ENCODE results near the gene BAHCC1.
A peak's percentile ranks its signal among the peaks of the same experiment; 100 is the strongest.

Gene BAHCC1

DNA sequence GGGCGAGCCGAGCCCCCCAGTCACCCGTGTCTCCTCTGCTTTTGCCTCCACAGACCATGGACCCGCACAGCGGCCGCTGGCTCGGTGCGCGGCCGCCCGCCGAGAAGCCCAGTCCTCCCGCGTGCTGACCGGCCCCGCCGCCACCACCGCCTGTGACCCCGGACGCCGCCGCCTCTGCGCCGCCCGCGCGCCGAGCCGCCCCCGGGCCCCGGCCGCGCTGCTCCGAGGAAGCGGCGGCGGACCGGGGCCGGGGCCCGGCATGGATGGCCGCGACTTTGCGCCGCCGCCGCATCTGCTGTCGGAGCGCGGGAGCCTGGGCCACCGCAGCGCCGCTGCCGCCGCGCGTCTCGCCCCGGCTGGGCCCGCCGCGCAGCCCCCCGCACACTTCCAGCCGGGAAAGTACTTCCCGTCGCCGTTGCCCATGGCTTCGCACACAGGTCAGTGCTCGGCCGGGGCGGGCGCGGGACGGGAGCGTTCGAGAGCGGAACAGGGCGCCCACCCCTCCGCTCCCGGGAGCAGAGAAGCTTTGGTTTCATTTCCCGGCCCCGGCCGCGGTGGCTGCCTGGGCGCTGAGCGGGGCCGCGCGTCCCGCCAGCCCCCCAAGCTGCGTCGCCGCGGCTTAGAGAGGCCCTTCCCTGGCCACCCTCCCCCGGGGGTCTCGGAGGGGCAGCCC lies 4.4 kb downstream of the BAHCC1 start:
- 0 to 1% methylated on average over 73 to 95 of the region's 95 CpGs for WGBS, 2 experiments (ENCODE audit: insufficient coverage in 2 of 2)
- no peaks in the 10 kb centered on the region for H3K9me3 ChIP-seq (ENCODE audit: control insufficient read depth, low read length)
- H3K4me3 ChIP-seq (ENCODE audit: extremely low read depth, insufficient read depth, low read length, poor library complexity, severe bottlenecking), result peak overlapping the region; percentile 47
- peak overlapping the region; percentile 87 for H3K27ac ChIP-seq (ENCODE audit: low read depth, low read length, severe bottlenecking)
- H3K36me3 ChIP-seq (ENCODE audit: control insufficient read depth, insufficient read depth, low read length), result no peaks in the 10 kb centered on the region
- peaks cover 40% of the 10 kb centered on the region for H3K4me1 ChIP-seq (ENCODE audit: control insufficient read depth, insufficient read depth, low read length, poor library complexity, severe bottlenecking)

- WGBS, 2 experiments (ENCODE audit: insufficient coverage in 2 of 2), result 2% methylated on average over 51 to 57 of the region's 67 CpGs
- Histone ChIP-seq H3K4me1 (ENCODE audit: control insufficient read depth, insufficient read depth, low read length, poor library complexity, severe bottlenecking) (peaks cover 44% of the 10 kb centered on the region), H3K27ac (ENCODE audit: low read depth, low read length, severe bottlenecking) (peak overlapping the region; percentile 87), H3K4me3 (ENCODE audit: extremely low read depth, insufficient read depth, low read length, poor library complexity, severe bottlenecking) (peak overlapping the region; percentile 47), H3K9me3 (ENCODE audit: control insufficient read depth, low read length) (no peaks in the 10 kb centered on the region), H3K36me3 (ENCODE audit: control insufficient read depth, insufficient read depth, low read length) (no peaks in the 10 kb centered on the region)
Measured at GRCh38 chr17:81400154-81400977, 5.1 kb downstream of the BAHCC1 start.

GRCh38 chr17:81400996-81401722 lies 5.9 kb downstream of the BAHCC1 start:
- WGBS, 2 experiments (ENCODE audit: insufficient coverage in 2 of 2), result 18 to 36% methylated on average over 12 to 13 of the region's 20 CpGs
- H3K4me1 ChIP-seq (ENCODE audit: control insufficient read depth, insufficient read depth, low read length, poor library complexity, severe bottlenecking), result peaks cover 52% of the 10 kb centered on the region
- peak overlapping the region; percentile 87 for H3K27ac ChIP-seq (ENCODE audit: low read depth, low read length, severe bottlenecking)
- peak overlapping the region; percentile 47 for H3K4me3 ChIP-seq (ENCODE audit: extremely low read depth, insufficient read depth, low read length, poor library complexity, severe bottlenecking)
- no peaks in the 10 kb centered on the region for H3K9me3 ChIP-seq (ENCODE audit: control insufficient read depth, low read length)
- no peaks in the 10 kb centered on the region for H3K36me3 ChIP-seq (ENCODE audit: control insufficient read depth, insufficient read depth, low read length)

- Histone ChIP-seq H3K27ac (ENCODE audit: low read depth, low read length, severe bottlenecking) (peak overlapping the region; percentile 87), H3K9me3 (ENCODE audit: control insufficient read depth, low read length) (no peaks in the 10 kb centered on the region), H3K36me3 (ENCODE audit: control insufficient read depth, insufficient read depth, low read length) (no peaks in the 10 kb centered on the region), H3K4me3 (ENCODE audit: extremely low read depth, insufficient read depth, low read length, poor library complexity, severe bottlenecking) (peak overlapping the region; percentile 11), H3K4me1 (ENCODE audit: control insufficient read depth, insufficient read depth, low read length, poor library complexity, severe bottlenecking) (peaks cover 59% of the 10 kb centered on the region)
- 19 to 35% methylated on average over 14 to 17 of the region's 19 CpGs for WGBS, 2 experiments (ENCODE audit: insufficient coverage in 2 of 2)
Measured at GRCh38 chr17:81401723-81402529, 6.7 kb downstream of the BAHCC1 start.

DNA sequence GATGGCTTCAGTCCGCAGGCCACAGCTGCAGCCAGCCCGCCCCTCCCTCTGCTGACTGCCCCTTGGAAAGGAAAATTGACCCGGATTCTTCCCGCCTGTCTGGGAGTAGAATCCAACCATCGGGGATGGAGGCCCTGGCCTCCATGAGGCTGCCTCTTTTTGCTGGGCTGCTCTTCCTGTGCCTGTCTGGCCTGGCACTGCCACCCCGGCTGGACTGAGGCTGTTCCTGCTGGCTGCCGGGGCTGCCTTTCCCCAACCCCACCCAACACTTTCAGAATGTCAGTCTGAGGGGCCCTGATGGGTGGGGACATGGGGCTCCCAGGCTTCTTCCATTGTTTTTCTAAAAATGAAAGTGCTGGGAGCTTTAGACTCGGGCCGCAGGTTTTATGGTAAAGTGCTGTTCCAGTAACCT lies 7.3 kb downstream of the BAHCC1 start:
- Histone ChIP-seq H3K9me3 (ENCODE audit: control insufficient read depth, low read length) (no peaks in the 10 kb centered on the region), H3K36me3 (ENCODE audit: control insufficient read depth, insufficient read depth, low read length) (no peaks in the 10 kb centered on the region), H3K27ac (ENCODE audit: low read depth, low read length, severe bottlenecking) (peak overlapping the region; percentile 87), H3K4me1 (ENCODE audit: control insufficient read depth, insufficient read depth, low read length, poor library complexity, severe bottlenecking) (peaks cover 62% of the 10 kb centered on the region), H3K4me3 (ENCODE audit: extremely low read depth, insufficient read depth, low read length, poor library complexity, severe bottlenecking) (no peak overlapping the region)
- 68 to 70% methylated on average over 7 of the region's 9 CpGs for WGBS, 2 experiments (ENCODE audit: insufficient coverage in 2 of 2)

GRCh38 chr17:81402981-81403467 lies 7.8 kb downstream of the BAHCC1 start:
- Histone ChIP-seq H3K9me3 (ENCODE audit: control insufficient read depth, low read length) (no peaks in the 10 kb centered on the region), H3K4me1 (ENCODE audit: control insufficient read depth, insufficient read depth, low read length, poor library complexity, severe bottlenecking) (peaks cover 65% of the 10 kb centered on the region), H3K27ac (ENCODE audit: low read depth, low read length, severe bottlenecking) (peak overlapping the region; percentile 87), H3K4me3 (ENCODE audit: extremely low read depth, insufficient read depth, low read length, poor library complexity, severe bottlenecking) (no peak overlapping the region), H3K36me3 (ENCODE audit: control insufficient read depth, insufficient read depth, low read length) (no peaks in the 10 kb centered on the region)
- WGBS, 2 experiments (ENCODE audit: insufficient coverage in 2 of 2), result 64 to 71% methylated on average over 6 to 7 of the region's 9 CpGs

DNA sequence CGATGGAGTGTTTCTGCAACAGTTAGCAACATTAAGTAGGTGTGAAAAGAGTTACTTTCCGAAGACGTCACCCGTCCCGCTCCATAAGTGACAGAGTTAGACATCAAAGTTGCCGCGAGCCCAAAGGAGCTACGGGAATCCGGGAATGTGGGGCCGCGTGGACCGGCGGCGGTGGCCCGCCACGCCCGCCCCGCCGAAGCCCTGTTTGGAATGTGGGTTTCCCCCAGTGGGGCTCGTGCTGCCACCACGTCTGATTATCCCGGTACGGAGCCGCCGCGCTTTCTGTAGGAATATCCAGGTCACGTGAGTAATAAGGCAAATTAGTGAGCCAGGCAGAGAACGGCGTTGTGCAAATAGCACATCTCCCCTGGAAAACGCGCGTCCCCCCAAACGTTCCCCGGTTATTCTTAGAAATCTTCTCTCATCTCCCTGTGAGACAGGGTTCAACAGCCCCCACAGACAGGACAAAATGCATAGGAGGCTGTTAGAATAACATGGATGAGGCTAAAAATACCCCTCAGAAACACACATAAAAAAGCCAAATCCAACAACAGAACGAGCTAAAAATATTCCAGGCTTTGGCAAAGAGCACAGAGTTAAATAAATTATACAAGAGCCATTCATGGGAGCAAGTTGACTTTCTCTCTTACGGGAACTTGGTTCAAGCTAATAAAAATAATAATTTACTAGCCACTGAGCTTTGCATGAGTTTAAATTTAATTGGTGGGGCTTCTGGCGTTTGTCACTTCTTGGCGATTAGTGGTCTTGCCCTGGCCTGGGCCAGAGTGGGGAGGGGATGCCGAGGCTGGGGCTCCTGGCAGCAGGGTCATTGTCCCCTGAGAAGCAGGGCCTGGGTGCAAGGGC lies 8.6 kb downstream of the BAHCC1 start:
- Histone ChIP-seq H3K36me3 (ENCODE audit: control insufficient read depth, insufficient read depth, low read length) (no peaks in the 10 kb centered on the region), H3K4me1 (ENCODE audit: control insufficient read depth, insufficient read depth, low read length, poor library complexity, severe bottlenecking) (peaks cover 65% of the 10 kb centered on the region), H3K27ac (ENCODE audit: low read depth, low read length, severe bottlenecking) (peak overlapping the region; percentile 37), H3K9me3 (ENCODE audit: control insufficient read depth, low read length) (no peaks in the 10 kb centered on the region), H3K4me3 (ENCODE audit: extremely low read depth, insufficient read depth, low read length, poor library complexity, severe bottlenecking) (no peak overlapping the region)
- WGBS, 2 experiments (ENCODE audit: insufficient coverage in 2 of 2), result 65 to 69% methylated on average over 32 of the region's 39 CpGs

GRCh38 chr17:81404558-81405165 lies 9.4 kb downstream of the BAHCC1 start:
- WGBS, 2 experiments (ENCODE audit: insufficient coverage in 2 of 2), result 82 to 86% methylated on average over 6 to 9 of the region's 11 CpGs
- Histone ChIP-seq H3K4me3 (ENCODE audit: extremely low read depth, insufficient read depth, low read length, poor library complexity, severe bottlenecking) (no peak overlapping the region), H3K27ac (ENCODE audit: low read depth, low read length, severe bottlenecking) (peak overlapping the region; percentile 37), H3K9me3 (ENCODE audit: control insufficient read depth, low read length) (no peaks in the 10 kb centered on the region), H3K4me1 (ENCODE audit: control insufficient read depth, insufficient read depth, low read length, poor library complexity, severe bottlenecking) (peaks cover 66% of the 10 kb centered on the region), H3K36me3 (ENCODE audit: control insufficient read depth, insufficient read depth, low read length) (no peaks in the 10 kb centered on the region)

GRCh38 chr17:81405411-81405872 lies 10.2 kb downstream of the BAHCC1 start:
- Histone ChIP-seq H3K36me3 (ENCODE audit: control insufficient read depth, insufficient read depth, low read length) (no peaks in the 10 kb centered on the region), H3K27ac (ENCODE audit: low read depth, low read length, severe bottlenecking) (peak overlapping the region; percentile 59), H3K4me3 (ENCODE audit: extremely low read depth, insufficient read depth, low read length, poor library complexity, severe bottlenecking) (no peak overlapping the region), H3K9me3 (ENCODE audit: control insufficient read depth, low read length) (no peaks in the 10 kb centered on the region), H3K4me1 (ENCODE audit: control insufficient read depth, insufficient read depth, low read length, poor library complexity, severe bottlenecking) (peaks cover 68% of the 10 kb centered on the region)
- WGBS, 2 experiments (ENCODE audit: insufficient coverage in 2 of 2), result 47 to 55% methylated on average over 5 to 7 of the region's 7 CpGs
